HG03571 (cell line): ENCODE data around the gene LAIR2.
"Not testable (repeated sequence)": the region's sequence is repeated elsewhere in the genome, so short reads cannot be mapped to it uniquely, and the experiment has no call there.

Experiments
- ATAC-seq: cut with Tn5 transposase; IDR thresholded peaks from one replicate; pipeline ENCODE4 v1.9.1; 2021; ENCODE audit not compliant: unreplicated experiment

The LAIR2 gene

GRCh38 chr19:54492568-54492967, 10.1 kb upstream of the LAIR2 start:
- no peak for ATAC-seq

DNA sequence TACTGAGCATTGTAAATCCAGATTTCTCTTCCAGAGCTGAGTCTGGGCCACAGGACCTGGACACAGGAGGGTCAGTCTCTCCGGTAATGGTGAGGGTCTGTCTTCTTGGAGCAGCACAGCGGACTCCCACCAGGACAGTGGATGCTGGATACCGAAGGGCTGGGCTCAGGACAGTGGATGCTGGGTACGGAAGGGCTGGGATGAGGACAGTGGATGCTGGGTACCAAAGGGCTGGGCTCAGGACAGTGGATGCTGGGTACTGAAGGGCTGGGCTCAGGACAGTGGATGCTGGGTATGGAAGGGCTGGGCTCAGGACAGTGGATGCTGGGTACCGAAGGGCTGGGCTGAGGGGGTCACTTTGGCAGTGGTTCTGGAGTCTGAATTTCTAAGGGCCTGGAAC, 9.6 kb upstream of the LAIR2 start:
- not testable (repeated sequence) for ATAC-seq

DNA sequence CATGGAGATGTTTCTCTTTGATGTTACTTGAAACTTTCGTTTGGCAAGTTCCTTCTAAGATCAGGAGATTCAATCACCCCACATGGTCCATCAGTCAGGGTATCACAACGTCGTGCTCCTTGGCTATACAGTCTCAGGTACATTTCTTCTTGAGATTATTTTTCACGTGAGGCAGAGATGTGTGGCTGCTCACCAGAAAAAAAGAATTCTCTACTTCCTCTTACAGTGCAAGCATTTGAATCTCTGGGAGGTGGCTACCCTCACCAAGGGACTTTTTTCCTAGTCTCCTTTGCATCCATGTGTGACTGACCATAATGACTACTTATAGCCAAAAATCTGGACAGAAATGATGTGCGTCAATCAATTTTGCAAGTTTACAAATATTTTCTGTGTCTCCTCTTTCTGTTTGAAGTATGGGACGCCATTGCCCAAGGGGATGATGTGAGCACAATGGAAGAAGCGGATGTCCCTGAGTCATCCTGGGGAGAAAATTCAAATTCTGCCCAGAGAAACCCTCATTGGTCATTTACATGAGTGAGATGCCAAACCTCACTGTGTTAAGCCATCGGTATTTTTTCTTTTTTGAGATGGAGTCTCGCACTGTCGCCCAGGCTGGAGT, 8.6 kb upstream of the LAIR2 start:
- no peak for ATAC-seq

GRCh38 chr19:54495284-54495683, 7.3 kb upstream of the LAIR2 start:
- ATAC-seq = not testable (repeated sequence)

- ATAC-seq = not testable (repeated sequence)
Observed at GRCh38 chr19:54497747-54498450, 4.7 kb upstream of the LAIR2 start.

GRCh38 chr19:54498451-54498772, 4.2 kb upstream of the LAIR2 start:
- not testable (repeated sequence) for ATAC-seq

DNA sequence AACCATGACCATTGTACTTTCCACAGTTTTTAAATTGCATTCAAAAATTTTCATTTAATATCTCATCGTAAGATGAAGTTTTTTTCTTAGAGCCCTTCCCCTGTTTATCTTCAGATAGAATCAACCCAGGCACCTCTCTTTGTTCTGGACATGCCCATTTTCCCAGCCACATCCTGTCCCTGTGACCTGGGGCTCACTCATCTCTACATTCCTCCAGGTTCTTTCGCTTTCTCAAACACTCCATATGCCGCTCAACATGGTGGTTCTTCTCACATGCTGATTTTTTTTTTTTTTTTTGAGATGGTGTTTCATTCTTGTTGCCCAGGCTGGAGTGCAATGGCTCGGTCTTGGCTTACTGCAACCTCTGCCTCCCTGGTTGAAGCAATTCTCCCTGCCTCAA, 2.9 kb downstream of the LAIR2 start:
- not testable (repeated sequence) for ATAC-seq

GRCh38 chr19:54506079-54506478, 3.4 kb downstream of the LAIR2 start:
- no peak for ATAC-seq

DNA sequence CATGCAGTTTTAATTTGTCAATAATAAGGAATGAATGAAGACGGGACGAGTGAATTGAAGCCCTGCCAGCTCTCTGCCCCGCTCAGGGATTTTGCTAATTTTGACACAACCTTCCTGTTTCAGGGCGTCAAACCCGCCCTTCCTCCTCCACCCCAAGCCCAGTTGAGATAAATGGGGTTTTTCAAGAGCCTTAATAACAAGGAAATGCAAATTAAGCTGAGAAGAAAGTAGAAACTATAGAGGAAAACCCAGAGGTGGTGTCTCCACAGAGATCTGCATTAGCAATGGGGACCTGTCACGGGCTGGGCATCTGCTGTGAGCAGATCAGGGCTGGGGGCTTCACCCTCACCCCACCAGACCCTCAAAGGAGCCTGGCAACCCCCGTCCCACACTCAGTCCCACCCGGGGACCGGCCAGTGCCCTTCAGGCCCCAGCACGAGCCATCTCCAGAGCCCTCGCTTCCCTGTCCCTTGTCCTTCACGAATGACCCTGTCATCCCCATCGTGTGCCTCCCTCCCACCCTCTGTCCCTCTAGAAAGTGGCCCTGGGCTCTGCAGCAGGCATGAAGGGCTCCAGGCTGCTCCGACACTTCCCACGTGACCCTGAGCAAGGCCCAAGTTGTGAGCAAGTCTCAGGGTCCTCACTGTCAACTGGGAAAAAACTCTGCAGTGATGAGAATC, 4.5 kb downstream of the LAIR2 start:
- not testable (repeated sequence) for ATAC-seq

GRCh38 chr19:54507824-54508223, 5.2 kb downstream of the LAIR2 start:
- ATAC-seq = no peak

DNA sequence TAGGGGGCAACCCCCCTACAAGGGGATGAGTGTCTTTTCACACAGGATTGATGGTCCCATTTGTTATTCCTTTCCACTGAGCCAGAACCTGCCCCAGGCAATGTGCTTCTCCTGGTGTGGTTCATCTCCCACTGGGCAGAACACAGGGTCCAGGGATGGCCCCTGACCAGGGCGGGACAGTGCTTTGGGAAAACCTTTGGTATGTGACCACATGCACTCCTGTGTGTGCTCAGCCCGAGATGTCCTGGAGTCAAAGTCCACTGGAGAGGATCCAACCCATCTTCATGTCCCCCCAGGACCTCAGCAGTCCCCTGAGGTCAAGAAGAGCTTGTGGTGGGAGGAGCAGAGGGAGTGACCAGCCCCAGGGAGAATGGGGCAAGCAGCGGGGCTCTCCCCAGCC, 5.9 kb downstream of the LAIR2 start:
- not testable (repeated sequence) for ATAC-seq

- not testable (repeated sequence) for ATAC-seq
Observed at GRCh38 chr19:54509200-54509940, 6.7 kb downstream of the LAIR2 start.

- no peak for ATAC-seq
Observed at GRCh38 chr19:54515156-54515555, 12.5 kb downstream of the LAIR2 start.

DNA sequence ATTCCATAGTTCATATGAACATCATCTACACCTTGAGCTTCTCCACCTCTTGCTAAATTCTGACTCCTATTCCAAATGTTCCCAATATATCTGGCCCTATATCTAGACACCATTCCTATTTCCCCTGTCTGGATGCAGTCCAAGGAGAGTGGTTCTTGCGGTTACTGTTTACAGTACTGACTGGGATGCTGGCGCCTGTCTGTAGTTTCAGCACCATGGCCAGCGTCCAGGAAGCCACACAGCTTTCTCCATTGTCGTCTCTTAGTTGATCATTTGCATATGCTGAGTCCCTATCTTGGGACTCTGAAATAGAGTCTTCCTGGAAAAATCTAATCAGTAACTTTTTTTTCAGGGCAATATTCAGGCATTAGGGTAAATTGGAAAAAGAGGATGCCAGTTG, 14.9 kb downstream of the LAIR2 start:
- ATAC-seq = no peak

DNA sequence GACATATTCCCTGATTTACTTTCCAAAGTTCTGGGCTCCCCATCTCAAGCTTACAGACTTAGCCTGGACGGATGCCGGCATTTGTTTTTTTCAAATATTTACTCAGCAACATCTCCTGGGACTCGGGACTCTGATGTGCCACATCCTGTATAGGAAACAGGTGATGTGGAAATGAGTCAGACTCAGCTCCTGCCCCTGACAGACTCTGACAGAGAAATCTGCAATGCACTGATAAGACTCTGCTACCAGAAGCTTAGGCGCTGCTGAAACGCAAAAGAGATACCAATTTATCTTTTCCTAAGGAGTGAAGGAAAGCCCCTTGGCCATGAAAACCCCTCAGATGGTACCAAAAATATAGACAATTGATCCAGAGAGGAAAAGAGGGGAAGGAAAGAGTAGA, 16.2 kb downstream of the LAIR2 start:
- ATAC-seq = peak; percentile 65

GRCh38 chr19:54521022-54521859, 18.6 kb downstream of the LAIR2 start:
- ATAC-seq = no peak

DNA sequence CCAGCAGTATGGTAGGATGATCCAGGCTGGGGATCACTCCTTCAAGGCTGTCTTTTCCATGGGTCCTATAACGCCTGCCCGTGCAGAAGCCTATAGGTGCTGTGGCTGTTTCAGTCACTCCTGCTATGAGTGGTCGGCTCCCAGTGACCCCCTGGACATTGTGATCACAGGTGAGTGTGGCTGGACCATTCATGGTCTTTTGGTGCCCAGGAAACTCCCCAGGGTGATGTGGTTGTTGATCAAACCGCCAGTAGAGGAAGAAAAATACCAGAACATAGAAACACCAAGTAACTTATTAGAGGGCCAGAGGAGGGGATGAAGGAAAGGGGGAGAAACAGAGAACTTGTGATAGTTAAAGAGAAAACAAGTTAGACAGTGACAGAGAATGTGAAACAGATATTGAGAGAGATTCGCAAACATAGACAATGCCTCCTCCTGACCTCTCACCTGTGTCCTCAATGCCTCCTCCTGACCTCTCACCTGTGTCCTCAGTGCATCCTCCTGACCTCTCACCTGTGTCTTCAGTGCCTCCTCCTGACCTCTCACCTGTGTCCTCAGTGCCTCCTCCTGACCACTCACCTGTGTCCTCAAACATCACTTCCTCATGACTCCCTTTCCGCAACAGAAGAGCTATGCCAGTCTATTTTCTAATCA, 19.4 kb downstream of the LAIR2 start:
- ATAC-seq = no peak

DNA sequence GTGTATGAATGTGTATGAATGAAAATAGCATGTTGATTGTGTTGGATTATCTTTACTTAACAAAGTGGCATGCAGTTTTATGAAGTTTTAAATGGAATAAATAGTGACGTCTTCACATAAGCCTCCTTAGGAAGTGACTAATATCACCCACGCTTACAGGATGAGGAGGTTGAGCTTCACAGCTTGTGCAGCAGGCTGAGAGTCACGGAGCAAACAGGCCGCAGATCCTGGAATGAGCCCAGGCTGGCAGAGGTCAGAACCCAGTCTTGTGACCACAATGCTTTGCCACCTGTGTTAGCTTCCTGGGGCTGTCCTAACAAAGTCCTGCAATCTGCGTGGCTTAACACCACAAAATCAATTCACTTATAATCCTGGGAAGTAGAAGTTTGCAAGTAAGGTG, 20.8 kb downstream of the LAIR2 start:
- no peak for ATAC-seq

GRCh38 chr19:54525636-54526035, 23.0 kb downstream of the LAIR2 start:
- no peak for ATAC-seq

DNA sequence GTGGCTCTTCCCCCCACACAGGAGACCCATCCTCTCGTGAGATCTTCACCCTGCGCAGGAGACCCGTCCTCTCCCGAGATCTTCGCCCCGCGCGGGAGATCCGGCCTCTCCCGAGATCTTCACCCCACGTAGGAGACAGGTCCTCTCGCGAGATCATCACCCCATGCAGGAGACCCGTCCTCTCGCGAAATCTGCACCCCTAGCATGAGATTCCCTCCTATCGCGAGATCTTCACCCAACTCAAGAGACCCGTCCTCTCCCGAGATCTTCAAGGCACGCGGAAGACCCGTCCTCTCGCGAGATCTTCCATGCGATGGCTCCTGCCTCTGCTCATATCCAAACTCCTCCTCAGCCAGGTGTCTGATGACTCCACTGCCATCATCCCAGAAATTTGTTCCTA, 24.3 kb downstream of the LAIR2 start:
- ATAC-seq = no peak
